ENCODE measurements around the gene KCNRG. TPM values are rescaled to one million over a fixed set of nuclear protein-coding genes. Genes with fewer than 3 reads are reported as not detected.

KCNRG gene
- 2.2 and 4.9 TPM in 2 replicates for total RNA-seq

GRCh38 chr13:50015258-50015657, at the start of gene KCNRG:
Gene KCNRG, plus strand, starts transcription at chr13:50015444. Its CDS starts 50 bp downstream, at chr13:50015494.

DNA sequence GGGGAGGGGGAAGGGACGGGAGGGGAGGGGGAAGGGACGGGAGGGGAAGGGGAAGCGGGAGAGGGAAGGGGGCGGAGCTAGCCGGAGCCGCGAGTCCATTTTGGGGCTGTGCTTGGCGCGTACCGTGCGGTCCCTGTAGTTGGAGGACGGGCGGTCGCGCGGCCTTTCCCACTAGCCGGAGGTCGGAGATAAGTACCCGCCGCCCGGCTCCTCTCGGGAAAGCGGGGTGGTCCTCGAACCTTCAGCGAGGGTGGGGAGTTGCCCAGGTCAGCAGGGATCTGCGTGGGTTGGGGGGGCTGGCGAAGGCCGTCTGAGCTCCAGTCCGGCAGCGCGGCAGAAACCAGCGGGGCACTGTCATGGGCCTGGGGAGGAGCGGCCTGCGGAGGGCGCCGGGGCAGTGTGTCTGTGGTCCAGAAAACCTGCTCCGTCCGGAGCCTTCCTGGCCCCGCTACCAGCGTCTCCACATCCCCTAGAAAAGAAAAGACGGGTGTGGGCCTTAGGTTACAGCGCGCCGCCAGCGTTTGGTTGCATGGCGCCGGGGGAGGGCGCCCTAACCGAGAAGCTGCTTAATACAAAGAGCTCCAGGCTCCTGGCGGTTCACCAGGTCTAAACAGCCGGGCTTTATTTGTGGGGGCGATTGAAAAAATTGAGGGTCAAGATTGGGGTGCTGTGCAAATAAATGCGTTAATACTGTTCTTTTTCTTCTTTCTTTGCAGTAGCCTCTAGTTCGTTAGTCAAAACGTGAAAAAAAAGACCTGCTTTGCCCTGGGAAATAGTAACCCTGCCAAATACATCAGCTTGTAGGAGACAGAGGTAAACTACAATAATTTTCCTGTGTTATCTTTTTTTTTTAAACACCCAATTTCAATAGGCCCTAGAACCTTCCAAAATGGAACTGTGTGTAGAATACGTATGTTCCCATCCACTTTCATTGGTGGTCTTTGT, 18.0 kb upstream of the KCNRG start, which contains the start of gene TRIM13:
Gene TRIM13 (plus strand): TSS at position 92 of the 945 bp plus-strand sequence. CDS start 14,899 bp downstream, outside the sequence.

Small RNA genes lying within 50 kb of the gene (small RNA-seq; reads per million reads assigned to genes)
- gene MIR16-1 (ENCODE audit: low replicate concordance) (16.0 reads per million, percentile 96 among the genes with 10 or more reads in this experiment), gene MIR3613 (ENCODE audit: low replicate concordance) (not detected), gene RF02105 (ENCODE audit: low replicate concordance) (not detected), gene RF02106 (ENCODE audit: low replicate concordance) (not detected), gene RF02107 (ENCODE audit: low replicate concordance) (not detected), gene RF02108 (ENCODE audit: low replicate concordance) (not detected)

Other genes starting within 250 kb of the KCNRG start
- gene KPNA3, start 222.8 kb upstream of the KCNRG start, total RNA-seq: 19.7 and 45.1 TPM in 2 replicates
- gene SPRYD7, start 79.1 kb upstream of the KCNRG start, total RNA-seq: 4.8 and 10.5 TPM in 2 replicates
- 17.5 and 23.0 TPM in 2 replicates for gene TRIM13, start 18.4 kb upstream of the KCNRG start, total RNA-seq

Data from placental pericyte (primary cell).